NCI-H1417 treated with DMSO at 0.1 percent for 48 hours (cell line): Measurements from ENCODE around the gene CCDC12.

Source experiments
- DNase-seq: peaks from one replicate; lab custom pipeline; 2025; lab: John Stamatoyannopoulos, UW

CCDC12 gene

DNA sequence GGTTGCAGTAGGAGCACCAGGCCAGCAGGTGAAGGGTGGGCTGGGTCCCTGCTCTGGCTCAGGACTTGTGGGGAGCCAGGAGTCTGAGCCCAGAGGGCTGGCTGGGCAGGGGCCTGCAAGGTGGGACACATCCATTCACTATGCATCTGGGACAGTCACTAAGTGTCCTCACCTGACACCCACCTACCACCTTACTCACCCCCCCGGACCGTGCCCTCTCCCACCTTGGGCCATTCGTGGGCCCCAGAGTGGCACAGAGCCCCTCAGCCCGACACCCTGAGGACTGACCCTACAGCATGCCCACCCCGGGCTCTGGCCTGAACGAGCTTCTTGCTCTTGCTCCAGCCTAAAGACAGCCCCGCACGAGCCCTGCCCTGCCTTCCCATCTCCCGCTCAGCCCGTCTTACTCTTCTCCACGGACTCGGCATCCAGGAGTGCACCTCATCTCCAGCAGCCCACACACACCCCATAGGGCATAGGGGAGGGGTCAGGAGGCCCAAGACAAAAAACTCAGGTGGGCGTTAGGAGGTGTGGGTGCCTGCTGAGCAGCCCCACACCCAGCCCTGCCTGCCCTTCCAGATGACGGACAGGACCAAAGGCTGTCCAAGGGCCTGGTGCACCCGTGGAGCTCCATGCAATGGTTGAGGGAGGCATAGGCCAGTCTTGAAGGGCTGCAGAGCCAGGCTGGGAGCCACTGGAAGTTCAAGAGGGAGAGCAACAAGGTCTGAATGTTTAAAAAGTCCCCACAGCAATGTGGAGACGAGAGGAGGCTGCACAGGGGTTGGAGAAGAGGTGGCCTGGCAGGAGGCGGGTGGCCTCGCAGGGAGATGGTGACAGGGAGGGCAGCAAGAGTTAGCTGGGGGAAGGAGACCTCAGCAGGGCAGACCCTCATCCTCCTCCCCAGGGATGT lies 72.0 kb downstream of the CCDC12 start:
- no peak for DNase-seq

DNA sequence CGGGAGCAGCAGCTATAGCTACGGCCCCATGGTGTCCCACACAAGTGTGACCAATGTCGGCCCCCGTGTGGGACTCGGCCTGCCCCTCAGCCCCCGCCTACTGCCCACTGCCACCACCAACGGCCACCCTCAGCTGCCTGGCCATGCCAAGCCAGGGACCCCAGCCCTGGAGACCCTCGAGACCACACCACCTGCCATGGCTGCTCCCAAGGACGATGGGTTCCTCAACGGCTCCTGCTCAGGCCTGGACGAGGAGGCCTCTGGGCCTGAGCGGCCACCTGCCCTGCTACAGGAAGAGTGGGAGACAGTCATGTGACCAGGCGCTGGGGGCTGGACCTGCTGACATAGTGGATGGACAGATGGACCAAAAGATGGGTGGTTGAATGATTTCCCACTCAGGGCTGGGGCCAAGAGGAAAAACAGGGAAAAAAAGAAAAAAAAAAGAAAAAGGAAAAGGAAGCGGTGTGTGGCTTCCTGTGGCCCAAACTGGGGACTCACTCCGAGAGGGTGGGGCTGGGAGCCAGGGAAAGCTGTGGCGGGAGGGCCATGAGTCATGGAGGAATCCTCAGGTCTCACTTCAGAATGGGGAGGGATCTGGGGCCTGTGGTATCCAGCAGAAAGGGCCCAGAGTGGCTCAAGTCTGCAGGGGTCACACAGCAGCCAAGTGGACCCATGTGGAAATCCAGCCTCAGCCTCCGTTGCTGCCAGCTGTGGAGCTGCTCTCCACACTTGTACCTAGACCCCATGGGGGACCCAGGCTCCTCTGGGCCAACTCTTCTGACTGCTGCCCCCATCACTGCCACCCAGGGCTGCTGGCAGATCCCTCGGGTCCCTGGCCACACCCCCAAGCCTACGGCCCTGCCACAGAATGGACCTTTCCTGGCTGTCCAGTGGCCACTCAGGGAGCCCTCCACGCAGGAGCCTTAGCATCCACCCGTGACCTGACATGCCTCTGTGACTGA lies 72.9 kb downstream of the CCDC12 start:
- no peak for DNase-seq

DNA sequence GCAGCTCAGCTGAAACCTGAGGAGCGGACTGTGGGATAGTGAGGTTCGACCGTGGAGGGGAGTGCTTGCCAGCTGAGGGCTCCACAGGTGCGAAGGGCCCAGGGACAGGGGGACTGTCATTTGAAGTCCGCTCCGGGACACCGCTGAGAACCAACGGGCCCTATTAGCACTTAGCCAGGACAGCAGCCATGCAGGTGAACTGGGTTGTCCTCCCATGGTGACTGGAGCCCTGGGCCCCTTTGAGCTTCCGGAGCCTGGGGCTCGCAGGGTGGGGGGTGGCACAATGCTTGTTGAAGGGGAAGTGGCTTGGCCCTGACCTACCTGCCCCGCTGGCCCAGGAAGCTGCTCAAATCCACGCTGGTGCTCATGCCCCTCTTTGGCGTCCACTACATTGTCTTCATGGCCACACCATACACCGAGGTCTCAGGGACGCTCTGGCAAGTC lies 74.3 kb downstream of the CCDC12 start:
- no peak for DNase-seq

DNA sequence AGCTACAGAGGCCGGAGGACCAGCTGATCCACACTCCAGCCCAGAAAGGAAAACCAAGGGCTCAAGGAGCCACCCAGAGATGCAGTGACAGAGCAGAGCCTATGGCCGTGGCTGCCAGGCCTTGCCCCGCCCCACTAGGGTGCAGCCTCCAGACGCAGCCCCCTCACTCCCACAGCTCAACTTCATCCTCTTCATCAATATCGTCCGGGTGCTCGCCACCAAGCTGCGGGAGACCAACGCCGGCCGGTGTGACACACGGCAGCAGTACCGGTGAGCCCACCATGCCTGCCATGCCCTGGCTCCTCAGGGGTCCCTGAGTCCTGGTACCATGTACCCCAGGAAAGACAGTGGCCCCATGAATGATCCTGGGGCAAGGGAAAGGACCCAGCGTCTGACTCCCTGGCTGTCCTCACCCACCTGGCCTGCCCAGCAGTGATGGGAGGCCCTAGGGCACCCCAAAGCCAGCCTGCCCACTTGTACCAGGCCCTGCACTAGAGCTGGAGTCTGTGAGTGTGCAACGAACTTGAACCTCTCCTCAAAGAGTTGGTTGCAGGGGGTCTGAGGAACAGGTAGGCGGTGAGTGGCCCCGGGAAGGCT lies 74.9 kb downstream of the CCDC12 start:
- DNase-seq: no peak

DNA sequence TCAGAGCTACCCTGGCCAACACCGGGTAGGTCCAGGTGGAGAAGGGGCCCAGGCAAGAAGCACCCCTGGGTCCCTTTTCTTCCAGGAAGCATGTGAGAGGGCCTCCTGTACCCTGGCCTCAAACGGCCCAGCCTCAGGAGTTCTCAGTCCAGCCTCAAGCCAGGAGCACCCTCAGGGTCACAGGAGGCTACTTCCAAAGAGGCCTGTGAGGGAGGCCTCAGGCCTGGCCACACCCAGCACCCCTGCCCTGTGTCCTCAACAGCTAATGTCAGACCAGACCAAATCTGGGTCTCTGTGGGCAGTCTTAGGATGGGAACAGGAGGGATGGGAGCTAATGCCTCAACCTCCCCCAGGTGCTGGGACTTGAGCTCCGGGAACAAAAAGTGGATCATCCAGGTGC lies 75.5 kb downstream of the CCDC12 start:
- no peak for DNase-seq

DNA sequence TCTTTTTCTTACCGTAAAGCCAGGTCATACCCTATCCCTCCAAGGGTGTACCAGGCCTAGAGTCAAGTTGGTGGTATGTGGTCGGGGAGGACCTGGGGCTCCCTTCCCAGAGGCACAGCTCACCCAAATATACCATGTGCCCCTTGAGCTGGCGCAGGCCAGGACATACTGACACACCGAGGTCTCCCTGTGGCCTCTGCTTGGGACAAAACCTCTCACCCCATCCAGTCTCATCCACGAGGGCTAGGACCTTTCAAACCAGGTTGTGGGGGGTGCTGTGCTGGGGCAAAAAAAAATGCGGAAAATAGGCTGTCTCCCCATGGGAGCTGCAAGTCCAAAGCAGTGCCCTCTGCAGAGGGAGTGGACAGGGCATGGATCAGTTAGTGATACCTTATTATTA lies 76.2 kb downstream of the CCDC12 start:
- DNase-seq: no peak

DNA sequence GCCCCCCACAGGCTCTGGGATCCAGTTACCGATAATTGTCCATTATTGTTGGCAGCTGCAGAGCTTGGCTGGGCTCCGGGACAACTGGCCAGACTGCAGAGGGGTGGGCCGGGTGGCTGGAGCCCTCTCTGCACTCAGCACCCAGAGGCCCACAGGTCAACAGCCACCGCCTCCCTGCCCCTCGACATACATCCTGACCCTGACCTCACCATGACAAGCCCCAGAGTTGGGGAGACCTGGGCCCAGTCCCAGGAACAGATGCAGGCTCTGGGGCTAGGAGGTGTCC lies 76.6 kb downstream of the CCDC12 start:
- no peak for DNase-seq

DNA sequence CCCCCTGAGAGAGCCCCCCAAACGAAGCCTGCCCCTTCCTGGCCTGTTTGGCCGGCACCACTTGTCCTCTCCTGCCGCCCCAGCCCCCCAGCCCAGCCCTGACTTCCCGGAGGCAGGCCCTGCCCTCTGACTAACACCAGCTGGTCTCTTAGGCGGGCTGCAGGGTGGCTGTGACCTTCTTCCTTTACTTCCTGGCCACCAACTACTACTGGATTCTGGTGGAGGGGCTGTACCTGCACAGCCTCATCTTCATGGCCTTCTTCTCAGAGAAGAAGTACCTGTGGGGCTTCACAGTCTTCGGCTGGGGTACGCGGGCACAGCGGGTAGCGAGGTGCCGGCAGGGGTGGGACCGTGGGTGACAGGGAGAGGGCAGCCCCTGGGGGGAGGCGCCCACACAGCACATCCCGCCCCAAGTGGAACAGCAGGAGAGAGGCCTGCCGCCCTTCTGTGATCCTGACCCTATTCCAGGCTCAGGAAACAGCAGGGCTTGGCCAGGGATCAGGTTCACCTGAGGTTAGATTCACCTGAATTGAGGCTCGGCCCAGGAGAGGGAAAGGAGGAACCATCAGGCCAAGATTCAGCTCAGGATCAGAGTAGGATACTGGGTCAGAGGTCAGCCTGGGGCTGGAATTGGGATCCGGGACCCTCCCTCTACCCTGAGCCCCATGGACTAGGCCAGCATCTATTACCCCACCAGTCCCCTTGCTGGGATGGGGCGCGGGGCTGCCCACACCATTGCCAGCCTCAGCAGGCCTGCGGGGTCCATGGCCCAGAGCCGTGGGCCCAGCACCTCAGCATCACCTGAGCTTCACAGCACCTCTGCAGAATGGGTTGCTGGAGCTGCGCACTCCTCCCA lies 77.2 kb downstream of the CCDC12 start:
- no peak for DNase-seq

DNA sequence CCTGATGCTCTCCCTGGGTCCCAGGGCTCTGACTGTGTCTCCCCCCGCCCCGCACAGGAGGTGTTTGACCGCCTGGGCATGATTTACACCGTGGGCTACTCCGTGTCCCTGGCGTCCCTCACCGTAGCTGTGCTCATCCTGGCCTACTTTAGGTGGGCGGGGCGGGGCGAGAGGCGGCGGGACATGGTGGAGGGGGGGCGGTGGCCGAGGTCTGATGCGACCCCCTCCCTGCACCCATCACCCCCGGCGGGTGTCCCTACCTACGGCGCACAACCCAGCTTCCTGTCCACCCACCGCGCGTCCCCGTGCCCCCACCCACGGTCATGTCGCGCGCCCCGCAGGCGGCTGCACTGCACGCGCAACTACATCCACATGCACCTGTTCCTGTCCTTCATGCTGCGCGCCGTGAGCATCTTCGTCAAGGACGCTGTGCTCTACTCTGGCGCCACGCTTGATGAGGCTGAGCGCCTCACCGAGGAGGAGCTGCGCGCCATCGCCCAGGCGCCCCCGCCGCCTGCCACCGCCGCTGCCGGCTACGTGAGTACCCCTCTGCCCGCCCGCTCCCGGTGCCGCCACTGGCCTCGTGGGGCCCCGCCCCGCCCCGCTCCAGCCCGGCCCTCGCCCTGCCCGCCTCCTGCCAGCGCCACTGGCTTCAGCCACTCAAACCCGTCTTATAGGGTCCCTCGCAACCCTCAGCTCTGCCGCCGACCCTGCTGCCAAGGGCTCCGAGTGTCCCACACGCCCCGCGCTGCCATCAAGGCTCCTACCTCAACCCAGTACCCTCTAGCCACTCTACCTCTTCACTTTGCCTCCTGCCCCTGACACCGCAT lies 78.0 kb downstream of the CCDC12 start:
- no peak for DNase-seq

DNA sequence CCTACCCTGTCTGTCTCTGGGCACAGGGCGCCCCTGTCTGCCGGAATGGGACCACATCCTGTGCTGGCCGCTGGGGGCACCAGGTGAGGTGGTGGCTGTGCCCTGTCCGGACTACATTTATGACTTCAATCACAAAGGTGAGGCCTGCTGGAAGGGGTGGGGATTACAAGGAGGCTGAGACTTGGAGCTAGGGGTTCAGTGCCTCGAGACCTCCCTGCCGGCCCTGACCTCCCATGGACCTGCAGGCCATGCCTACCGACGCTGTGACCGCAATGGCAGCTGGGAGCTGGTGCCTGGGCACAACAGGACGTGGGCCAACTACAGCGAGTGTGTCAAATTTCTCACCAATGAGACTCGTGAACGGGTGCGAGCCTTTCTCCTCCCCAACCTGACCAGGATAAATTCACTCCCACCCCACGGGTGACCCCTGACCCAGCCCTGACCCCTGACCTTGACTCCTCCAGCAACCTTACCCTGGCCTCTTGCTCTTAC lies 78.7 kb downstream of the CCDC12 start:
- DNase-seq: no peak

DNA sequence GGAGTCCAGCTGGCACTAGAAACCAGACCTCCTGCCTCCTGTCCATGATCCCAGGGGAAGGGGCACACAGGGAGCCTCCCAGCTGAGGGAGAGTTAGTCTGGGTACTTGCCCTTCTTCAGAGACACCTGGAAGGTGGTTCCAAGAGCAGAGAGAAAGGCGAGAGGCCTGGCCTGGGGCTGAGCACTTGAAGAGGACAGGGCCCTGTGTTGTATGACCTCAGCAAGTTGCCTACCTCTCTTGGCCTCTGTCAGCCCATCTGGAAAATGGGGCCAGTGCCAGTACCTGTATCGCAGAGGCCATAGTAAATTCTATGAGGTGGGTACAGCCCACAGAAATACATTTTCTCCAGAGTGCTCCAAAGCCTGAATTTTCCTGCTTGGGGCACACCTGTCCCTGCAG lies 79.5 kb downstream of the CCDC12 start:
- no peak for DNase-seq

DNA sequence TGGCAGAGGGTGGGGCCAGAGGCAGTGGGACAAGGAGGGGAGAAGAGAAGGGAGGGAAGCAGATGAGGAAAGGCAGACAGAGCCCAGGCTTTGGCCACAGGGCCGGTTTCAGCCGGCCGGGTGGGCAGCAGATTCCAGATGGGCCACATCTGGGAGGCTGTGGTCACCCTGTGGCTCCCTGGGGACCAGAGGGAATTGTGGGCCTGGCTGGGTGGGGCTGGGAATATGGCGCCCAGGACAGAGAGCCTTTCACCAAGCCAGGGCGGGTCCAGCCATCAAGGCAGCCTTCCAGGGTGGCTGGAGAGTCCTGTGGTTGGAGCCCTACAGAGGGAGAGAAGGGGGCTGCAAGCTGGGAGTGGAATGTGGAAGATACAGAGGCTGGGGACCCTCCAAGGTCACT lies 80.2 kb downstream of the CCDC12 start:
- DNase-seq: no peak

DNA sequence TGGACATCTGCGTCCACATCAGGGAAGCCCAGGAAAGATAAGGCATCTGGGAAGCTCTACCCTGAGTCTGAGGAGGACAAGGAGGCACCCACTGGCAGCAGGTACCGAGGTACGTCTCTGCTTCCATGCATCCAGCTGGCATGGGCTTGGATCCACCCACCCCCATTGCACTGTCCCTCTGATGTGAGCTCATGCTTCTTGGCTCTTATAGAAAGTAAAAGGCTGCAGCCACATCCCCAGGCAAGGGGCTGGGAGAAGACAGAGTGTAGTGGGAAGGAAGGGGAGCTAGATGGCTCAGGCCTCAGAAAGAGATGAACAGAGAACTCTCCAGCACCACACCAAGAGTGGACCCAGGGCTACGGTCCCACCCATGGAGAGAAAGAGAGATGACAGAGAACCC lies 80.8 kb downstream of the CCDC12 start:
- DNase-seq: no peak

DNA sequence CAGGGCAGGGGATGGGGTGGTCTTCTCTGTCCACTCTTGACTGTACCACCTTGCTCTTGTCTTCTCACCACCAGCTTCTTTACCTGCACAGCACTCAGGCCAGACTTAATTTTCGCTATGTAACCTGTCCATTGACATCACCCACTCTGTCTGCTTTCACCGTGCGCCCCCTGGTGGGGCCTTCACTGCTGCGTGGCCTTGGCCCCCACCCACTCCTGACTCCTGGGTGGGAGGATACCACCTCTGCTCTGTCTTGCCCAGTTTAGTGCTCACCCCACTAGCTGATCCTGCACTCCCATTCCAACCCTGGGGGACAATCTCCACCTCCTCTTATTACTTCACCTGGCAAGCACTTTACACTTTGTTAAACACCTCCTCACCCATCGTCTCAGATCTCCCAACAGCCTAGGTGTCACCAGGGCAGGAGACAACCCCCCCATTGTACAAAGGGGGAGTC lies 81.3 kb downstream of the CCDC12 start:
- no peak for DNase-seq

DNA sequence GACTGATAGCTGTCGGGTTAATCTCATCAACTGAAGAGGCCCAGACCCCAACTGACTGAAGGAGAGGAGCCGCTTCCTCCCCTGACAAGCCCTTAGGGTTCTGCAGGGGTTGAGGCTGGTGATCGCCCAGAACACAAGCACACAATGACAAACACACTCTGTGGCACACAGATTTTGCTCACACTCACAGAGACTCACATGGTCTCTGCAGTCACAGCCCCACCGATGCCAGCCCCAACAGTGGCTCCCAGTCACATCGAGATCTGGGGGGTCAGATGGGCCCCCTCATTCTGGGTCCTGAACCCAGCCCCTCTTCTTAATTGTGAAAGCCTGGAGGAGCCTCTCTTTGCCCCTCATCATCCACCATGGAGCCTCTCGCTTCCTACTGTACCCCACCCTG lies 82.3 kb downstream of the CCDC12 start:
- DNase-seq: no peak

DNA sequence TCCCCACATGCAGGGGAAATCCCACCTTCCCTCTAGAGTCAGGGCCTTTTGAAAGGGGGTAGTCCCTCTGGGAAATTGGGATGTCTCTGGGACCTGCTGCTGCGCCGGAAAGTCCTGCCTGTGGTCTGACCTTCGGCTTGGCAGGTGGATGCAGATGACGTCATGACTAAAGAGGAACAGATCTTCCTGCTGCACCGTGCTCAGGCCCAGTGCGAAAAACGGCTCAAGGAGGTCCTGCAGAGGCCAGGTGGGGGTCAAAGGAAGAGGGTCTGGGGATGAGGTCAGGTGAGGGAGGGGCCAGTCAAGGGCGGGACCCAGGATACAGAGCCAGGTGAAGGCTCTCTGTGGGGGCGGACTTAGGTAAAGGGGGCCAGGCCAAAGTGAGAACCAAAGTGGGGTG lies 82.8 kb downstream of the CCDC12 start:
- DNase-seq: no peak

DNA sequence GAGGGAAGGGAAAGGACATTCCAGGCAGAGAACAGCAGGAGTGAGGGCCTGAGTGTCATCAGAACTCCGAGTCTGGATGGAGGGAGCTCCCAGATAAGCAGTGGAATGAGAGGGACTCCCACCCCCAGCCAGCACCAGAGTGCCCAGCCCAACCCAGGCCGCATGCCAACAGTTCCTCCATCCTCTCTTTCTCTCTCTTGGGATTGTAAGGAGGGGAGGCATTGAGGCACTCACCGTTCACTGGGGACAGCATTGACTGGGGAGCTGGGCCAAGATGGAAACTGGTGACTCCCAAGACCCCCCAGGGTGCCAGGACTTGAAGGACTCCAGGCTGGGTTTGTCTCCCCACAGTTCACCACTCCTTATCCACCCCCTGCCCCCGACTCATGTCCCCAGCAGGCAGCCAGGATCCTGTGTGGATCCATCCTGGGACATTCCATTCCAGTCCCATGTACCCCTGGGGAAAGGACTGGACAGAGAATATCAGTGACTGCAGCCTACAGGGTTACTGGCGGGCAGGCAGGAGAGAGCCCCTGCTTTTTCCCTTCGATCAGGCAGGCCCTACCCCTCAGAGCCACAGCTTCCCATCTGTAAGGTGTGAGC lies 83.3 kb downstream of the CCDC12 start:
- no peak for DNase-seq

DNA sequence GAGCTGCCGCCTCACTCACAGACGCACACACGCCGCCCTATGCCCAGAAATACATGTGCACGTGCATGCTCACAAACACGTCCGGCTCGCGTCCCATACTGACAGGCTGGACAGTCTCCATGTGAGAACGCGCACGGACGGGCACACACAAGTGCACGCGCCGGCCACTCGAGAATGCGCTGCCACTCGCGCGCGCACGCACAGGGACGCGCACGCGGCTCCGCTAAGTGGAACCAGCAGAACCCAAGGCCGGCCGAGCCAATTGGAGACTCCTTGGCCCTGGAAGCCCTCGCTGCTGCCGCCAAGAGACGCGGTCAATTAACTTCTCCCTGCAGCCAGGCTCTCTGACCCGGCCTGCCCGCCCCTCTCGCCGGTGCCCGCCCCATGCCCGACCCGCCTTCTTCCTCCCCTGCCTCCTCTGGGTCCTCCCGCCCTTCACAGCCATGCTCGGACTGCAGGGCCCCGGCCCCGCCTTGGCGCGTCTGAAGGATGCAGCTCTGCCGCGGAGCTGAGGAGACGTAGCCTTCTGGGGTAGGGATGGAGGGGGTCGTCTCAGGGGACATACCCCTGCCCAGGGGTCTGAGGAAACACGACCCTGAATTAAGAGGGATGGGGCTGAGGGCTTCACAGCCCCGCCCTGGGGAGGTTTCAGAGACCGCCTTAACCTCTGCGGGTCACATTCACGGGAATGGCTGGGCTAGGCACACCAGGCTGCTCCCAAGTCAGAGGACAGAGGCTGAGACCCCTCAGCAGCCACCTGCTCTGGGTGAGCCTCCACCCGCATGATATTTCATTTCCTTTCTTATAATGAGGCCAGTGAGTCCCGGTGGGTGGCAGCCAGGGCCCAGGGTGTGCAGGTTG lies 84.0 kb downstream of the CCDC12 start:
- DNase-seq: no peak

DNA sequence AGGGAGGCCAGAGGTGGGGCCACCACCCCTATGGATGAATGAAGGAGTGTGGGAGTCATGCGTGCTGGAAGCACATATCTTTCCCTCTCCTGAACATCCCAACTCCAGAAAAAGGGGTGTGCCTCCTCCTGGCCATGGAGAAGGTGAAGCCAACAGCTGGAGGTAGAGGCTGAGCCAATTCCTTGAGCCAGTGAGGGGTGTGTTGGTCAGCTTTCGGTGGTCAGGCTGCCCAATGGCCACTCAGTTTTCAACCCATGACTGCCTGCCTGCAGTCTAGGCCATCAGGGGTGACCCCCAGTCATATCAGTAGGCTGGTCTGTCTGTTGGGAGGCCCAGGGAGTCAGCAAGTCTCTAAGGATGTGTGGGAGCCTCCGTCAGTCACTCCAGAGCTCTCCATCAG lies 85.4 kb downstream of the CCDC12 start:
- no peak for DNase-seq
